ENCODE data around the gene ITGB8. TPM values are rescaled to one million over a fixed set of nuclear protein-coding genes. Genes with fewer than 3 reads are reported as not detected.

Gene ITGB8
- total RNA-seq, 1 experiment from 2014 or later, result 183 TPM

DNA sequence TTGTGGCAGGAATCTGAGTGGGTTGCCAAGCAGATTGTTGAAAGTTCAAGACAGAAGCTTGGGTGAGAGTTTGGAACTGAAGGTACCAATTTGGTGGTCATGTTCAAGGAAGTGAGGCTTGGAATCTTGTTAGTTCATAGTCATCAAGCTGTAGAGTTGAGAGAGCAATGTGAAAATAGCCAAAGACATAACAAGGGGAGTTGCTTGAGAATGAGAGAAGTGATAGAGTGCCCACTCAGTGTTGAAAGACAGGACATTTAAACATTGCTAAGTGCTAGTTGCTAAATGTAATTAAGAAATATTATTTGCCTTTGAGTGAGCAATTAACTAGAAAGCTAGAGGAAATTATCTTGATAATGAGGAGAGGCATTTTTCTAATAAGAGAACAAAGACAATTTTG, 17.0 kb downstream of the ITGB8 start:
- intact Hi-C loops (cut with micrococcal nuclease; ENCODE audit: unreplicated experiment), result no loop called here
- Mint-ChIP-seq H3K27me3 (ENCODE audit: unreplicated experiment) (no peaks in the 10 kb centered on the region), H3K36me3 (ENCODE audit: insufficient read depth, unreplicated experiment) (peaks cover 43% of the 10 kb centered on the region), H3K4me1 (ENCODE audit: low read depth, unreplicated experiment) (peaks cover 22% of the 10 kb centered on the region), H3K4me3 (ENCODE audit: low read depth, unreplicated experiment) (no peak overlapping the region), H3K9me3 (ENCODE audit: low read depth, unreplicated experiment) (peaks cover 3% of the 10 kb centered on the region), H3K27ac (ENCODE audit: unreplicated experiment) (peak overlapping the region; percentile 60)
- CTCF ChIA-PET, result interaction anchor here (0.7 to 1.2 kb wide), 3 partner anchors 11 to 242 kb away, joined by 3 read pairs; no protein-coding TSS in a partner anchor
- no TSS peak for BruUV-seq (replicated peaks)
- TF ChIP-seq CTCF (IDR thresholded peaks at IDR 0.05; ENCODE audit: unreplicated experiment), result no peak
- no peak for DNase-seq

DNA sequence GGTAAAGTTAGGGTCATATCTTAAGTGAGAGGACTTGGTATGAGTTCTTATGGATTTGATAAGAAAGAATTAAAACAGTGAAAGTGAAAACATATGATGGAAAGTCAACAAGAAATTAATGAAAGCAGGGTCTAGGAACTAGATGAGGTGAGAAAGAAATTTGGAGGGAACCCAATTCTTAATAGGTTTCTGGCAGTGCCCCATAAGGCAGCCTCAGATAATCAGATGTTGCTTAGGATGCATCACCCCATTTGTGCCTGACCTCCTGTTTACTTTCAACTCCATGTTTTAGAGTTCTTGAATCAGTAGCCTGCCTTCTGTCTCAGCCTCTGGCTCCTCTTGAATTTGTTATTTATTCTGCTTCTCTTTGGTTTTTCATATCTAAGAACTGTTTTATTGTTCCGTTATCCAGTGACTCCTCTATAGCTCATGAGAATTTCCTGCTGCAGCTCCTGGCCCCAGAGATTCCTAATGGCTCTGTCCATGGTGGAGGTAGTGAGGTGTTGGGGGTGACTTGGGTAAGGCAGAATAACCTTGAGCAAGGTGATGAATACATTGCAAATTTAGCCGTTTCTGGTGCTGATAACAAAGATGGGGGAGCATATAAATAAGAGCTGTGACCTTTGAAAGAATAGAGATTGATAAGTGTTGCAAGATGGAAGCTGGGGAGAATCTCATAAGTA, 17.6 kb downstream of the ITGB8 start:
- H3K4me1 Mint-ChIP-seq (ENCODE audit: low read depth, unreplicated experiment), result peaks cover 28% of the 10 kb centered on the region
- DNase-seq, result no peak
- no TSS peak for BruUV-seq (replicated peaks)
- TF ChIP-seq CTCF (IDR thresholded peaks at IDR 0.05; ENCODE audit: unreplicated experiment), result no peak
- H3K36me3 Mint-ChIP-seq (ENCODE audit: insufficient read depth, unreplicated experiment), result peaks cover 48% of the 10 kb centered on the region
- H3K27me3 Mint-ChIP-seq (ENCODE audit: unreplicated experiment), result no peaks in the 10 kb centered on the region
- H3K27ac Mint-ChIP-seq (ENCODE audit: unreplicated experiment), result peak overlapping the region; percentile 60
- H3K4me3 Mint-ChIP-seq (ENCODE audit: low read depth, unreplicated experiment), result no peak overlapping the region
- H3K9me3 Mint-ChIP-seq (ENCODE audit: low read depth, unreplicated experiment), result peaks cover 3% of the 10 kb centered on the region
- intact Hi-C loops (cut with micrococcal nuclease; ENCODE audit: unreplicated experiment), result no loop called here
- CTCF ChIA-PET, result interaction anchor here (0.7 to 1.2 kb wide), 3 partner anchors 11 to 241 kb away, joined by 3 read pairs; no protein-coding TSS in a partner anchor

DNA sequence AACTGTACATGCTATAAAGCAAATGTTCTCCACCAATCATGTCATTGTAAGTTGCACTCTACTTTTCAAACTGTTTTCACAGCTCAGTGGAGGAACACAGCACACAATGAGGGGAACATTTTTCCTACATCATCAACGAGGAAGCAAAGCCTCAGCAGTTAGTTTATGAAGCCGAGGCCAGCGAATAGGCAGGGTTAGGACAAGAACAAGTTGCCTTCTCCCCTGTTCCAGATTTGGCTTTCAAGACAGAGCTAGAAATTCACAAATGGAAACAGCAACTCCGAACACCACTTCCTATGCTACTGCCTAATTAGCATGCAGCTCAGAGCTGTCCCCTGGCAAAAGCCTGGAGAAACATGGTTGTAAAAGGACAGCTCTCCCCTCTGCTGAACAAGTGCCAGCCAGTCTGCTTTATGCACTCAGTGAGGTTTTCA, 19.8 kb downstream of the ITGB8 start:
- peaks cover 3% of the 10 kb centered on the region for H3K9me3 Mint-ChIP-seq (ENCODE audit: low read depth, unreplicated experiment)
- intact Hi-C loops (cut with micrococcal nuclease; ENCODE audit: unreplicated experiment), result no loop called here
- H3K36me3 Mint-ChIP-seq (ENCODE audit: insufficient read depth, unreplicated experiment), result peaks cover 64% of the 10 kb centered on the region
- CTCF ChIA-PET, result interaction anchor here (0.5 to 0.9 kb wide), 3 partner anchors 58 to 248 kb away, joined by 3 to 6 read pairs (median 3); no protein-coding TSS in a partner anchor
- H3K4me1 Mint-ChIP-seq (ENCODE audit: low read depth, unreplicated experiment), result peaks cover 45% of the 10 kb centered on the region
- BruUV-seq (replicated peaks), result no TSS peak
- H3K27ac Mint-ChIP-seq (ENCODE audit: unreplicated experiment), result peak overlapping the region; percentile 39
- DNase-seq, result no peak
- no peaks in the 10 kb centered on the region for H3K27me3 Mint-ChIP-seq (ENCODE audit: unreplicated experiment)
- TF ChIP-seq CTCF (IDR thresholded peaks at IDR 0.05; ENCODE audit: unreplicated experiment), result no peak
- H3K4me3 Mint-ChIP-seq (ENCODE audit: low read depth, unreplicated experiment), result no peak overlapping the region

DNA sequence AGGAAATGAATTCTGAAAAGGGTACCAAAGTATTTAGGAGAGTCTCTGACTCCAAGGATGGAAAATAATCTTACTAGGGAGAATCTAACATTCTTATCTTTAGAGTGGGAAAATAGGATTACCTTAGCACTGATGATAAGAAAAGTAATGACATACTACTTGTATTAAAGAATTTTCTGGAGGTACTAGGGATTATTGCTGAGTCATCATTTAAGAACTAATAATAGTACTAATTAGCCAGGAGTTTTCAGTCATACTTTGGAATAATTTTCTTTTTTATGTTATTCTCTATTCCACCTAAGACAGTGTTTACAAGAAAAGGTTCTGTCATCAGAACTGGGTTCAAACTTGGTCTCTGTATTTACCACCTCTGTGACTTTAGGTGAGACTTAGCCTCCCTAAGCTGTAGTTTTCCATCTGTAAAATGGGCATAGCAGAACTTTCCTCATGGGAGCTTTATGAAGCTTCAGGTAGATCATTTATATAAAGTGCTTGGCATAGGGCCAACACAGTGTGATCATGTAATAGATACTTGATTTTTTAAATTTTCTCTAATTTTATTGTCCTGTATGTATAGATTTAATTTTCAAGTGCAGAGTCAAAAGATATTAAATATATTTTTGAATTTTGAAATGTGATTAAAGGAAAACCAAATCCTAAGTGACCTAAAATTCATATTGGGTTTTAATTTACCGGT, 20.4 kb downstream of the ITGB8 start:
- Mint-ChIP-seq H3K36me3 (ENCODE audit: insufficient read depth, unreplicated experiment) (peaks cover 70% of the 10 kb centered on the region), H3K4me1 (ENCODE audit: low read depth, unreplicated experiment) (peaks cover 51% of the 10 kb centered on the region), H3K4me3 (ENCODE audit: low read depth, unreplicated experiment) (peak overlapping the region; percentile 60), H3K27ac (ENCODE audit: unreplicated experiment) (peak overlapping the region; percentile 97), H3K27me3 (ENCODE audit: unreplicated experiment) (no peaks in the 10 kb centered on the region), H3K9me3 (ENCODE audit: low read depth, unreplicated experiment) (peaks cover 3% of the 10 kb centered on the region)
- no peak for TF ChIP-seq CTCF (IDR thresholded peaks at IDR 0.05; ENCODE audit: unreplicated experiment)
- CTCF ChIA-PET, result interaction anchor here (0.5 to 0.9 kb wide), 2 partner anchors 85 to 247 kb away, joined by 3 to 6 read pairs; no protein-coding TSS in a partner anchor
- no peak for DNase-seq
- BruUV-seq (replicated peaks), result no TSS peak
- intact Hi-C loops (cut with micrococcal nuclease; ENCODE audit: unreplicated experiment), result loop anchor here (1.0 kb wide), 1 partner anchor 8 kb away; no protein-coding TSS in a partner anchor
